ENCODE data around the gene TRIM22. TPM values are rescaled to one million over a fixed set of nuclear protein-coding genes. Genes with fewer than 3 reads are reported as not detected.
"Not testable (repeated sequence)": the region's sequence is repeated elsewhere in the genome, so short reads cannot be mapped to it uniquely, and the experiment has no call there.

The TRIM22 gene
- total and polyA plus RNA-seq, 2 donors, result 33.3 to 49.1 TPM

GRCh38 chr11:5682890-5683441 is 6.6 kb upstream of the TRIM22 start:
- WGBS, result 97% methylated on average over 33 of the region's 33 CpGs
- not testable (repeated sequence) for H3K36me3 ChIP-seq (ENCODE audit: insufficient read depth); H3K4me3 ChIP-seq (ENCODE audit: low read depth, low read length); H3K27ac ChIP-seq (ENCODE audit: low read depth); H3K4me1 ChIP-seq (ENCODE audit: insufficient read depth); DNase-seq (ENCODE audit: extremely low spot score)

GRCh38 chr11:5683620-5684019 is 6.0 kb upstream of the TRIM22 start:
- H3K4me3 ChIP-seq (ENCODE audit: low read depth, low read length); H3K27ac ChIP-seq (ENCODE audit: low read depth); H3K4me1 ChIP-seq (ENCODE audit: insufficient read depth); H3K36me3 ChIP-seq (ENCODE audit: insufficient read depth); DNase-seq (ENCODE audit: extremely low spot score): not testable (repeated sequence)
- WGBS, result 62% methylated on average over 7 of the region's 7 CpGs

GRCh38 chr11:5684036-5684645 is 5.4 kb upstream of the TRIM22 start:
- Histone ChIP-seq H3K36me3 (ENCODE audit: insufficient read depth) (no peaks in the 10 kb centered on the region), H3K27ac (ENCODE audit: low read depth) (peak overlapping the region; percentile 72), H3K4me1 (ENCODE audit: insufficient read depth) (no peaks in the 10 kb centered on the region), H3K4me3 (ENCODE audit: low read depth, low read length) (peak overlapping the region; percentile 37)
- DNase-seq (ENCODE audit: extremely low spot score), result no peak
- WGBS, result 40% methylated on average over 8 of the region's 8 CpGs

- 3% methylated on average over 13 of the region's 13 CpGs for WGBS
- peak within 1 kb of the TSS; percentile 73 for H3K27ac ChIP-seq (ENCODE audit: low read depth)
These were observed 4.8 kb upstream of the TRIM22 start, which contains the start of gene TRIM5 for GRCh38 chr11:5684646-5685362. Gene TRIM5 (minus strand): TSS chr11:5685074. CDS start chr11:5680177, 4,897 bp downstream.

GRCh38 chr11:5686426-5686825 is 3.2 kb upstream of the TRIM22 start:
- H3K36me3 ChIP-seq (ENCODE audit: insufficient read depth), result no peaks in the 10 kb centered on the region
- H3K4me3 ChIP-seq (ENCODE audit: low read depth, low read length), result no peak overlapping the region
- DNase-seq (ENCODE audit: extremely low spot score), result no peak
- no peaks in the 10 kb centered on the region for H3K4me1 ChIP-seq (ENCODE audit: insufficient read depth)
- 96% methylated on average over 4 of the region's 4 CpGs for WGBS
- no peak overlapping the region for H3K27ac ChIP-seq (ENCODE audit: low read depth)

More at GRCh38 chr11:5684646-5685362, 4.8 kb upstream of the TRIM22 start, which contains the start of gene TRIM5:
- Histone ChIP-seq H3K4me1 (ENCODE audit: insufficient read depth) (no peaks in the 10 kb centered on the region), H3K36me3 (ENCODE audit: insufficient read depth) (no peaks in the 10 kb centered on the region), H3K4me3 (ENCODE audit: low read depth, low read length) (peak within 1 kb of the TSS; percentile 37)
- DNase-seq (ENCODE audit: extremely low spot score), result peak; percentile 91

- no peak for DNase-seq (ENCODE audit: extremely low spot score)
- WGBS, result 94% methylated on average over 1 of the region's 1 CpG
- H3K4me3 ChIP-seq (ENCODE audit: low read depth, low read length), result no peak overlapping the region
- peak overlapping the region; percentile 23 for H3K27ac ChIP-seq (ENCODE audit: low read depth)
- H3K36me3 ChIP-seq (ENCODE audit: insufficient read depth), result no peaks in the 10 kb centered on the region
- H3K4me1 ChIP-seq (ENCODE audit: insufficient read depth), result no peaks in the 10 kb centered on the region
These were observed 1.1 kb upstream of the TRIM22 start for GRCh38 chr11:5688482-5688881.

- Histone ChIP-seq H3K4me3 (ENCODE audit: low read depth, low read length) (peak overlapping the region; percentile 54), H3K4me1 (ENCODE audit: insufficient read depth) (no peaks in the 10 kb centered on the region), H3K27ac (ENCODE audit: low read depth) (peak overlapping the region; percentile 87), H3K36me3 (ENCODE audit: insufficient read depth) (no peaks in the 10 kb centered on the region)
- 14% methylated on average over 5 of the region's 5 CpGs for WGBS
- no peak for DNase-seq (ENCODE audit: extremely low spot score)
These were observed 626 bp downstream of the TRIM22 start for GRCh38 chr11:5690216-5690615.

- H3K36me3 ChIP-seq (ENCODE audit: insufficient read depth), result no peaks in the 10 kb centered on the region
- peak overlapping the region; percentile 54 for H3K4me3 ChIP-seq (ENCODE audit: low read depth, low read length)
- peak overlapping the region; percentile 87 for H3K27ac ChIP-seq (ENCODE audit: low read depth)
- DNase-seq (ENCODE audit: extremely low spot score), result no peak
- WGBS, result 22% methylated on average over 5 of the region's 5 CpGs
- H3K4me1 ChIP-seq (ENCODE audit: insufficient read depth), result no peaks in the 10 kb centered on the region
These were observed 1.1 kb downstream of the TRIM22 start for GRCh38 chr11:5690736-5691135.

GRCh38 chr11:5691238-5691963 is 1.8 kb downstream of the TRIM22 start:
- WGBS, result 79% methylated on average over 12 of the region's 12 CpGs

GRCh38 chr11:5691964-5692361 is 2.4 kb downstream of the TRIM22 start:
- WGBS, result 74% methylated on average over 3 of the region's 3 CpGs
- DNase-seq (ENCODE audit: extremely low spot score), result no peak
- H3K4me1 ChIP-seq (ENCODE audit: insufficient read depth), result no peaks in the 10 kb centered on the region
- H3K36me3 ChIP-seq (ENCODE audit: insufficient read depth), result no peaks in the 10 kb centered on the region
- no peak overlapping the region for H3K4me3 ChIP-seq (ENCODE audit: low read depth, low read length)
- peak overlapping the region; percentile 2 for H3K27ac ChIP-seq (ENCODE audit: low read depth)

More at GRCh38 chr11:5691238-5691963, 1.8 kb downstream of the TRIM22 start:
- not testable (repeated sequence) for DNase-seq (ENCODE audit: extremely low spot score); H3K36me3 ChIP-seq (ENCODE audit: insufficient read depth); H3K4me1 ChIP-seq (ENCODE audit: insufficient read depth)
- peak overlapping the region; percentile 73 for H3K27ac ChIP-seq (ENCODE audit: low read depth)
- peak overlapping the region; percentile 54 for H3K4me3 ChIP-seq (ENCODE audit: low read depth, low read length)

GRCh38 chr11:5694642-5695041 is 5.1 kb downstream of the TRIM22 start:
- H3K27ac ChIP-seq (ENCODE audit: low read depth), result no peak overlapping the region
- H3K36me3 ChIP-seq (ENCODE audit: insufficient read depth), result no peaks in the 10 kb centered on the region
- 85% methylated on average over 1 of the region's 1 CpG for WGBS
- no peak overlapping the region for H3K4me3 ChIP-seq (ENCODE audit: low read depth, low read length)
- no peak for DNase-seq (ENCODE audit: extremely low spot score)
- H3K4me1 ChIP-seq (ENCODE audit: insufficient read depth), result no peaks in the 10 kb centered on the region

GRCh38 chr11:5695580-5695979 is 6.0 kb downstream of the TRIM22 start:
- Histone ChIP-seq H3K4me3 (ENCODE audit: low read depth, low read length) (no peak overlapping the region), H3K4me1 (ENCODE audit: insufficient read depth) (no peaks in the 10 kb centered on the region), H3K36me3 (ENCODE audit: insufficient read depth) (no peaks in the 10 kb centered on the region), H3K27ac (ENCODE audit: low read depth) (no peak overlapping the region)
- no peak for DNase-seq (ENCODE audit: extremely low spot score)
- WGBS, result 74% methylated on average over 1 of the region's 1 CpG

- Histone ChIP-seq H3K36me3 (ENCODE audit: insufficient read depth) (no peaks in the 10 kb centered on the region), H3K4me1 (ENCODE audit: insufficient read depth) (no peaks in the 10 kb centered on the region), H3K4me3 (ENCODE audit: low read depth, low read length) (no peak overlapping the region), H3K27ac (ENCODE audit: low read depth) (no peak overlapping the region)
- WGBS, result 63% methylated on average over 2 of the region's 2 CpGs
- no peak for DNase-seq (ENCODE audit: extremely low spot score)
These were observed 6.6 kb downstream of the TRIM22 start for GRCh38 chr11:5696210-5696609.
